A549 (cell line): ENCODE results near the gene MTX2. TPM values are rescaled to one million over a fixed set of nuclear protein-coding genes. Genes with fewer than 3 reads are reported as not detected.
A peak's percentile ranks its signal among the peaks of the same experiment; 100 is the strongest.

ENCODE experiments used
- ATAC-seq, 2 experiments: fragments of 200-7000 bp in 1 of 2; fragments of >200 bp in 1 of 2; cut with Nextera tagmentation in 1 of 2; cut with Tn5 transposase in 1 of 2; 3 replicates each; pipeline versions ENCODE4 v1.8.0 to v1.9.1; 2018 to 2020; ENCODE audit warnings: mild to moderate bottlenecking in 1 of 2, moderate library complexity in 1 of 2
- CTCF ChIA-PET: fragments of 300-600 bp; sonication (Branson Sonifier 250); formaldehyde crosslinking; extraction: SDS; loops from one replicate; lab custom pipeline; 2021; ENCODE audit warnings: antibody characterized with exemption, inconsistent platforms; lab: Yijun Ruan, JAX
- POLR2A ChIA-PET: fragments of 350-600 bp; formaldehyde crosslinking; extraction: SDS; loops from one replicate; lab custom pipeline; 2021; ENCODE audit warnings: antibody characterized with exemption, inconsistent platforms; lab: Yijun Ruan, JAX
- DNase-seq, 2 experiments: peaks; one replicate each; pipeline versions ENCODE4 v3.0.0 to v3.0.0-alpha.2; 2011 to 2016; ENCODE audit warnings: low read depth in 1 of 2, low spot score in 1 of 2
- FAIRE-seq: peaks from 2 replicates; lab custom pipeline; 2011; peaks lifted over from hg19 to GRCh38; lab: Jason Lieb, UNC
- H3K27ac ChIP-seq, 2 experiments: fragments of >200 bp; sonication (Bioruptor Twin); formaldehyde crosslinking; 3 replicates each; pipeline ENCODE4 v1.5.1; 2016 to 2017
- H3K4me1 ChIP-seq: fragments of >200 bp; sonication (Bioruptor Twin); formaldehyde crosslinking; 3 replicates; pipeline ENCODE4 v1.6.1; 2016
- H3K4me2 ChIP-seq: fragments of >200 bp; sonication (Bioruptor Twin); formaldehyde crosslinking; 3 replicates; pipeline ENCODE4 v1.6.1; 2016
- H3K4me3 ChIP-seq: fragments of >200 bp; sonication (Bioruptor Twin); formaldehyde crosslinking; 3 replicates; pipeline ENCODE4 v1.5.1; 2016
- H3K9me3 ChIP-seq: fragments of >200 bp; sonication (Bioruptor Twin); formaldehyde crosslinking; 3 replicates; pipeline ENCODE4 v1.6.1; 2016
- BHLHE40 ChIP-seq: IDR thresholded peaks from 2 replicates; pipeline ENCODE4 v1.6.1; 2012; ENCODE audit warnings: low read depth, low read length, inconsistent platforms
- CBX2 ChIP-seq: fragments of 200-600 bp; sonication (generic); IDR thresholded peaks from 2 replicates; pipeline ENCODE4 v1.6.1; 2016; ENCODE audit warnings: low read depth, mild to moderate bottlenecking, borderline replicate concordance
- CHD2 ChIP-seq: fragments of 150-350 bp; IDR thresholded peaks from 2 replicates; pipeline ENCODE4 v1.6.1; 2014; ENCODE audit warnings: low read length; ENCODE audit not compliant: partially characterized antibody
- CTCF ChIP-seq: fragments of >200 bp; sonication (Bioruptor Twin); formaldehyde crosslinking; IDR thresholded peaks from 3 replicates; pipeline ENCODE4 v1.5.1; 2016
- EHF ChIP-seq: fragments of 250-450 bp; sonication (Bioruptor Pico); IDR thresholded peaks from 2 replicates; pipeline ENCODE4 v1.5.0; 2020; ENCODE audit warnings: mild to moderate bottlenecking
- EHMT2 ChIP-seq: fragments of 200-600 bp; sonication (generic); IDR thresholded peaks from 2 replicates; pipeline ENCODE4 v1.6.1; 2016; ENCODE audit warnings: antibody characterized with exemption, low read depth, mild to moderate bottlenecking, moderate library complexity
- EP300 ChIP-seq, 2 experiments: fragments of >200 bp; sonication (Bioruptor Twin); formaldehyde crosslinking; IDR thresholded peaks; 2 replicates in 1 of 2; 3 replicates in 1 of 2; pipeline ENCODE4 v1.6.1; 2016 to 2017
- FOSL2 ChIP-seq, 2 experiments: fragments of 450-650 bp in 1 of 2; fragments of >200 bp in 1 of 2; sonication (Bioruptor Twin) in 1 of 2; formaldehyde crosslinking; IDR thresholded peaks; 2 replicates each; pipeline versions ENCODE4 v1.5.0 to v1.6.1; 2016 to 2020; ENCODE audit warnings: mild to moderate bottlenecking in 1 of 2, moderate library complexity in 1 of 2
- GATA3 ChIP-seq: IDR thresholded peaks from 2 replicates; pipeline ENCODE4 v1.6.1; 2012; ENCODE audit warnings: borderline replicate concordance
- HDAC2 ChIP-seq: fragments of 200-600 bp; sonication (generic); IDR thresholded peaks from 2 replicates; pipeline ENCODE4 v1.6.1; 2016
- HEYL ChIP-seq: fragments of 250-450 bp; sonication (Bioruptor Pico); IDR thresholded peaks from 2 replicates; pipeline ENCODE4 v1.8.0; 2021; ENCODE audit warnings: mild to moderate bottlenecking, moderate library complexity
- HOXB13 ChIP-seq: fragments of 250-450 bp; sonication (Bioruptor Pico); IDR thresholded peaks from 2 replicates; pipeline ENCODE4 v1.5.0; 2020; ENCODE audit warnings: low read depth, mild to moderate bottlenecking, moderate library complexity
- NFE2L2 ChIP-seq: fragments of 150-350 bp; conservative IDR thresholded peaks from 2 replicates; pipeline ENCODE4 v1.6.1; 2014; ENCODE audit warnings: low read length
- NPAS2 ChIP-seq: fragments of 250-450 bp; sonication (Bioruptor Pico); IDR thresholded peaks from 2 replicates; pipeline ENCODE4 v1.8.0; 2022; ENCODE audit warnings: mild to moderate bottlenecking, moderate library complexity, borderline replicate concordance
- PBX3 ChIP-seq: IDR thresholded peaks from 2 replicates; pipeline ENCODE4 v1.6.1; 2012
- PHF8 ChIP-seq: fragments of 200-600 bp; sonication (generic); IDR thresholded peaks from 2 replicates; pipeline ENCODE4 v1.6.1; 2016; ENCODE audit warnings: low read depth, mild to moderate bottlenecking, antibody characterized with exemption, moderate library complexity, borderline replicate concordance
- POLR2AphosphoS2 ChIP-seq: conservative IDR thresholded peaks from 2 replicates; pipeline ENCODE4 v1.6.1; 2012; ENCODE audit warnings: low read length, improper control_type of control experiment, inconsistent platforms
- RCOR1 ChIP-seq: fragments of 150-350 bp; IDR thresholded peaks from 2 replicates; pipeline ENCODE4 v1.6.1; 2014; ENCODE audit warnings: antibody characterized with exemption, low read length, low read depth
- TFCP2L1 ChIP-seq: fragments of 250-450 bp; sonication (Bioruptor Pico); IDR thresholded peaks from 2 replicates; pipeline ENCODE4 v1.5.0; 2021; ENCODE audit warnings: mild to moderate bottlenecking
- ZC3H11A ChIP-seq: fragments of 450-650 bp; IDR thresholded peaks from 2 replicates; pipeline ENCODE4 v1.6.1; 2014; ENCODE audit warnings: antibody characterized with exemption, mild to moderate bottlenecking
- ZNF302 ChIP-seq: fragments of 250-450 bp; sonication (Bioruptor Pico); IDR thresholded peaks from 2 replicates; pipeline ENCODE4 v1.9.0; 2021; ENCODE audit warnings: inconsistent platforms, mild to moderate bottlenecking, moderate library complexity
- WGBS: methylation state at CpG from one replicate; pipeline ENCODE4 v1.1.6; 2017; ENCODE audit errors: missing lambda C conversion rate; 5-methylcytosine and 5-hydroxymethylcytosine counted together
- polyA plus RNA-seq, 4 experiments: library from polyadenylated mRNA; depleted of rRNA in 3 of 4; stranded (reverse); fragments of >200 nt; fragmentation: RNase III in 1 of 4; extraction: RNeasy Plus Mini Kit Qiagen cat#74134 plus additional on column Dnase treatment in 1 of 4; gene quantifications; 2 replicates in 3 of 4; 3 replicates in 1 of 4; pipeline ENCODE4 v1.2.3, GENCODE V29; 2011 to 2017
- TF ChIP-seq, protein P1 (sequence below): fragments of 450-650 bp; IDR thresholded peaks from 2 replicates; pipeline ENCODE4 v1.6.1; 2014; ENCODE audit warnings: antibody characterized with exemption
- TF ChIP-seq, protein P2 (sequence below): IDR thresholded peaks from 2 replicates; pipeline ENCODE4 v1.6.1; 2012; ENCODE audit warnings: low read depth, borderline replicate concordance
- TF ChIP-seq, protein P3 (sequence below): IDR thresholded peaks from 2 replicates; pipeline ENCODE4 v1.6.1; 2012

Gene MTX2
- polyA plus RNA-seq, 2 of the 4 experiments (the other 2 are of a cell fraction), result 56.9 to 81.8 TPM

DNA sequence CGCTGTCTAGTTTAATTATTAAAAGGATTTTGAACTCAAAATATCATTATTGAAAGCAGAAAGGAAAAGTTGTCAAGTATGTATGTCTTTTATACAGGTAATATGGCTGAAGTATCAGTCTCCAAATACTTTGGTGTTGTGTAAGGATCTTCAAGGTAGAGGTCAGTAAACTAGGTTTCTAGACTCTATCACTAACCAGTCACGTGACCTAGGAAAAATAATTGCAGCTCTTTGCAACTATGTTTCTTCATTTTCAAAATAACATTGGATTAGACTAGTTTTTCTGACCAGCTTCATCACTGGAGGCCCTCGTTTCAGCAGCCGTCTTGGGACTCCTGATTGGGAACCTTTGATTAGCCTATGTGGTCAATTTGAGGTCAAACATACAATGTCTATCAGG is 21.4 kb upstream of the MTX2 start:
- TF ChIP-seq NPAS2 (CRISPR knock-in tag), result no peak
- TF ChIP-seq, protein P1, sequence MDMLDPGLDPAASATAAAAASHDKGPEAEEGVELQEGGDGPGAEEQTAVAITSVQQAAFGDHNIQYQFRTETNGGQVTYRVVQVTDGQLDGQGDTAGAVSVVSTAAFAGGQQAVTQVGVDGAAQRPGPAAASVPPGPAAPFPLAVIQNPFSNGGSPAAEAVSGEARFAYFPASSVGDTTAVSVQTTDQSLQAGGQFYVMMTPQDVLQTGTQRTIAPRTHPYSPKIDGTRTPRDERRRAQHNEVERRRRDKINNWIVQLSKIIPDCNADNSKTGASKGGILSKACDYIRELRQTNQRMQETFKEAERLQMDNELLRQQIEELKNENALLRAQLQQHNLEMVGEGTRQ, result peak; percentile 49
- POLR2A ChIA-PET, result no interaction called here
- 30% methylated on average over 4 of the region's 4 CpGs for WGBS
- no peak for FAIRE-seq
- no peak for ATAC-seq
- no peak for DNase-seq
- no peak overlapping the region for H3K27ac ChIP-seq
- H3K4me1 ChIP-seq, result no peaks in the 10 kb centered on the region
- no peak overlapping the region for H3K4me2 ChIP-seq
- peaks cover 3% of the 10 kb centered on the region; the same call in 1 of the 3 replicates for H3K9me3 ChIP-seq
- CTCF ChIA-PET, result interaction anchor here (3.3 kb wide), 1 partner anchor 107 kb away, joined by 12 read pairs; no protein-coding TSS in a partner anchor
- H3K4me3 ChIP-seq, result no peak overlapping the region

DNA sequence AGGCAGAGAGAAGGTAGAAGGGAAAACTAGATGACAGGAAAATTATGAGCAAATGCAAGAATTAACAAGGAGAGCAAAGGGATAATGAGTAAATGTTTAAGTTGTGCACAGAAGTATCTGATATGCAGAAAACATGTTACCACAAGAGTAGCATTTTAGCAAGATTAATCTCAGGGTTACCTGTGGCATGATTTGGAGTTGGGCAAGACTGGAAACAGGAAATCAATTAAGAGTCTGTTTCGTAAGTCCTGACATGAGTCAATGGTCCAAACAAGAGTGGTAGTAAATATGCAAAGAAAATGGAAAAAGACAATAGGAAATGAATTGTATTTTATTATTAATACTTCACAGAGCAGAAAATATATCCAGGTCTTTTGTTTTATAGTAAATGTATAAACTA is 17.3 kb upstream of the MTX2 start:
- Histone ChIP-seq H3K9me3 (peaks cover 3% of the 10 kb centered on the region; the same call in 1 of the 3 replicates), H3K4me3 (no peak overlapping the region), H3K4me2 (no peak overlapping the region), H3K4me1 (no peaks in the 10 kb centered on the region), H3K27ac (no peak overlapping the region)
- POLR2A ChIA-PET, result no interaction called here
- 21% methylated on average over 1 of the region's 1 CpG for WGBS
- no peak for ATAC-seq
- CTCF ChIA-PET, result interaction anchor here (1.4 kb wide), 1 partner anchor 15 kb away, joined by 3 read pairs; no protein-coding TSS in a partner anchor
- TF ChIP-seq GATA3 (no peak), CBX2 (no peak), HOXB13 (no peak), EP300 (IDR thresholded peaks at IDR 0.05) (no peak), EHF (CRISPR knock-in tag) (no peak), BHLHE40 (no peak), PHF8 (no peak), CHD2 (no peak), CTCF (no peak)
- TF ChIP-seq, protein P2, sequence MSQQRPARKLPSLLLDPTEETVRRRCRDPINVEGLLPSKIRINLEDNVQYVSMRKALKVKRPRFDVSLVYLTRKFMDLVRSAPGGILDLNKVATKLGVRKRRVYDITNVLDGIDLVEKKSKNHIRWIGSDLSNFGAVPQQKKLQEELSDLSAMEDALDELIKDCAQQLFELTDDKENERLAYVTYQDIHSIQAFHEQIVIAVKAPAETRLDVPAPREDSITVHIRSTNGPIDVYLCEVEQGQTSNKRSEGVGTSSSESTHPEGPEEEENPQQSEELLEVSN, result no peak
- TF ChIP-seq, protein P3, sequence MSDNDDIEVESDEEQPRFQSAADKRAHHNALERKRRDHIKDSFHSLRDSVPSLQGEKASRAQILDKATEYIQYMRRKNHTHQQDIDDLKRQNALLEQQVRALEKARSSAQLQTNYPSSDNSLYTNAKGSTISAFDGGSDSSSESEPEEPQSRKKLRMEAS, result no peak
- no peak for DNase-seq
- no peak for FAIRE-seq

GRCh38 chr2:176260689-176261088 is 8.6 kb upstream of the MTX2 start:
- Histone ChIP-seq H3K4me1 (no peaks in the 10 kb centered on the region), H3K27ac (no peak overlapping the region), H3K4me3 (no peak overlapping the region), H3K4me2 (no peak overlapping the region), H3K9me3 (no peaks in the 10 kb centered on the region)
- TF ChIP-seq HDAC2, result no peak
- no peak for TF ChIP-seq HEYL (CRISPR knock-in tag)
- TF ChIP-seq ZC3H11A, result no peak
- TF ChIP-seq NFE2L2, result no peak
- no peak for TF ChIP-seq CTCF
- no peak for TF ChIP-seq FOSL2 (IDR thresholded peaks at IDR 0.05)
- TF ChIP-seq FOSL2 (CRISPR knock-in tag; IDR thresholded peaks at IDR 0.05), result no peak
- TF ChIP-seq HOXB13, result no peak
- TF ChIP-seq ZNF302 (CRISPR knock-in tag), result no peak
- no peak for TF ChIP-seq TFCP2L1
- TF ChIP-seq POLR2AphosphoS2, result no peak
- TF ChIP-seq NPAS2 (CRISPR knock-in tag), result no peak
- no peak for TF ChIP-seq PBX3
- no peak for TF ChIP-seq GATA3
- no peak for TF ChIP-seq RCOR1
- no peak for TF ChIP-seq EHMT2
- DNase-seq, result no peak
- WGBS, result 62% methylated on average over 1 of the region's 1 CpG
- ChIA-PET POLR2A (no interaction called here), CTCF (no interaction called here)
- no peak for ATAC-seq
- FAIRE-seq, result no peak
